Chondrocyte (in vitro differentiated cells): ENCODE measurements around the gene PGC. TPM values are rescaled to one million over a fixed set of nuclear protein-coding genes. Genes with fewer than 3 reads are reported as not detected.

Source experiments
- DNase-seq: peaks from one replicate; pipeline ENCODE4 v3.0.0; 2021; ENCODE audit warnings: mixed read lengths, low spot score
- H3K27ac Mint-ChIP-seq: one replicate; pipeline ENCODE4 v1.8.0; 2021; ENCODE audit warnings: mild to moderate bottlenecking, moderate library complexity, mixed read lengths; ENCODE audit not compliant: unreplicated experiment
- H3K27me3 Mint-ChIP-seq: 2 replicates; pipeline ENCODE4 v1.8.0; 2021; ENCODE audit warnings: low read depth, mixed read lengths
- H3K36me3 Mint-ChIP-seq: 2 replicates; pipeline ENCODE4 v1.8.0; 2021; ENCODE audit warnings: low read depth, mixed read lengths
- H3K4me1 Mint-ChIP-seq: 2 replicates; pipeline ENCODE4 v1.8.0; 2021; ENCODE audit warnings: low read depth, mild to moderate bottlenecking, mixed read lengths
- H3K4me3 Mint-ChIP-seq: one replicate; pipeline ENCODE4 v1.8.0; 2021; ENCODE audit warnings: mild to moderate bottlenecking, moderate library complexity, mixed read lengths; ENCODE audit not compliant: unreplicated experiment
- H3K9me3 Mint-ChIP-seq: 2 replicates; pipeline ENCODE4 v1.8.0; 2021; ENCODE audit warnings: low read depth, mixed read lengths
- total RNA-seq: library from RNA; stranded (reverse); gene quantifications from 3 replicates; pipeline ENCODE4 v1.2.1, GENCODE V29; 2021
- TF ChIP-seq, protein P1 (sequence below): fragments of 200-600 bp; sonication (generic); IDR thresholded peaks from 2 replicates; pipeline ENCODE4 v1.5.0; 2021; ENCODE audit warnings: antibody characterized with exemption, mild to moderate bottlenecking, moderate library complexity

Gene PGC
- total RNA-seq, 1 donor from 2014 or later: not detected

DNA sequence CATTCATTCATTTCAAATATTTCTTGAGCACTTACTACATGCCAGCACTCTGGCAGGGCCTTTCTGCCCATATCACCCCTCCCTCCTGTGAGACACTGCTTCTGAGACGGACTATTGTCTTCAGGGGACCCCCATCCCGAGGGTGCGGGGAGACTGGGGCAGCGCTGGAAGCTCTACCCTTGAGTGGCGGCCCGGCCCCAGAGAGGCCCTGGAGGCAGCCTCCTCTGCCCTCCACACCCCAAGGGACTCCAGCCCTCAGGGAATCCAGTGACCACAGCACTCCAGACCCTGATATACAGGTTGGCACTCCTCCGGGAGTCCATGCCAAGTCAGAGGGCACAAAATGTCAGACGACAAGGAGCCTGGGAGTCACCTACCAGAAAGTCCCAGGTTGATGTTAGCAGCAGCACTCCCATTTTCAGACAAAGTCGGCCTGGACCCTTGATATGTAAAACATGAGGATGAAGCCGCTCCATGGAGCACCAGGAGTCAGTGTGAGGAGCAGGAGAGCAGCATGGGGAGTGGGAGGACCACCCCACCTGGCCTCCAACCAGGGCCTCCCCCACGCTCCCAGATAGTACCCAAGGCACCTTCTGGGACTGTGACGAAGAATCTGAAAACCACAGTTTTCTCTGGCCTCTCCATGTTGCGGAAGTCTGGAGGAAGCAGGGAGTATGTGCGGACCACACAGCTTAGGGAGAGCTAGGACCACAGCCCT is 32.5 kb downstream of the PGC start:
- TF ChIP-seq, protein P1, sequence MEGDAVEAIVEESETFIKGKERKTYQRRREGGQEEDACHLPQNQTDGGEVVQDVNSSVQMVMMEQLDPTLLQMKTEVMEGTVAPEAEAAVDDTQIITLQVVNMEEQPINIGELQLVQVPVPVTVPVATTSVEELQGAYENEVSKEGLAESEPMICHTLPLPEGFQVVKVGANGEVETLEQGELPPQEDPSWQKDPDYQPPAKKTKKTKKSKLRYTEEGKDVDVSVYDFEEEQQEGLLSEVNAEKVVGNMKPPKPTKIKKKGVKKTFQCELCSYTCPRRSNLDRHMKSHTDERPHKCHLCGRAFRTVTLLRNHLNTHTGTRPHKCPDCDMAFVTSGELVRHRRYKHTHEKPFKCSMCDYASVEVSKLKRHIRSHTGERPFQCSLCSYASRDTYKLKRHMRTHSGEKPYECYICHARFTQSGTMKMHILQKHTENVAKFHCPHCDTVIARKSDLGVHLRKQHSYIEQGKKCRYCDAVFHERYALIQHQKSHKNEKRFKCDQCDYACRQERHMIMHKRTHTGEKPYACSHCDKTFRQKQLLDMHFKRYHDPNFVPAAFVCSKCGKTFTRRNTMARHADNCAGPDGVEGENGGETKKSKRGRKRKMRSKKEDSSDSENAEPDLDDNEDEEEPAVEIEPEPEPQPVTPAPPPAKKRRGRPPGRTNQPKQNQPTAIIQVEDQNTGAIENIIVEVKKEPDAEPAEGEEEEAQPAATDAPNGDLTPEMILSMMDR: no peak
- no peak for DNase-seq
- Mint-ChIP-seq H3K36me3 (peaks cover 1% of the 10 kb centered on the region), H3K4me3 (no peak overlapping the region), H3K9me3 (no peaks in the 10 kb centered on the region), H3K27me3 (no peaks in the 10 kb centered on the region), H3K4me1 (peaks cover 50% of the 10 kb centered on the region), H3K27ac (no peak overlapping the region)

DNA sequence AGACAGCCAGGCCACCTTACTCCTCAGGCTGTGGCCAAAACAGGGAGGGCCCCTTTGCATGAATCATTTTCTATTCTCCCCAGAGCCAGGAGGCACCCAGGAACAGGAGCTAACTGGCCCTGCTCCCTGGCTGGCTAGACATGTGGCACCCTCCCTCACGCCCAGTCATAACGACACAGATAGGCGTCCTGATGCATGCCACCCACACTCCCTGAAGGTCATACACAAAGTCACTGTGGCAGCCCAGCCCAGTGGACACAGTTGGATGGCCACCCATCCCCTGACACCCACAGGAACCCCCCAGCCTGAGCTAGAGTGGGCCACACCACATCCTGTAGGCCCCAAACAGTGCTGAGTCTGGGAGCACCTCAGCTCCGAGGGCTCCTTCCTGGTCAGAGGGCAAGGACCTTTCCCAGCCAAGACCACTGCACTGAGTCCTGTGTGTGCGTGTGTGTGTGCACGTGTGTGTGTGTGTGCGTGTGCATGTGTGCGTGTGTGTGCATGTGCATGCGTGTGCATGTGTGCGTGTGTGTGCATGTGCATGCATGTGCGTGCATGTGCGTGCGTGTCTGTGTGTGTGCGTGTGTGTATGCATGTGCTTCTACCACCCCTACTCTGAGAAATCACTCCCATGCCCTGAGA is 33.4 kb downstream of the PGC start:
- Mint-ChIP-seq H3K9me3 (no peaks in the 10 kb centered on the region), H3K4me1 (peaks cover 48% of the 10 kb centered on the region), H3K27ac (peak overlapping the region; percentile 80), H3K36me3 (peaks cover 1% of the 10 kb centered on the region), H3K4me3 (no peak overlapping the region), H3K27me3 (no peaks in the 10 kb centered on the region)
- DNase-seq: no peak
- TF ChIP-seq, protein P1: no peak

DNA sequence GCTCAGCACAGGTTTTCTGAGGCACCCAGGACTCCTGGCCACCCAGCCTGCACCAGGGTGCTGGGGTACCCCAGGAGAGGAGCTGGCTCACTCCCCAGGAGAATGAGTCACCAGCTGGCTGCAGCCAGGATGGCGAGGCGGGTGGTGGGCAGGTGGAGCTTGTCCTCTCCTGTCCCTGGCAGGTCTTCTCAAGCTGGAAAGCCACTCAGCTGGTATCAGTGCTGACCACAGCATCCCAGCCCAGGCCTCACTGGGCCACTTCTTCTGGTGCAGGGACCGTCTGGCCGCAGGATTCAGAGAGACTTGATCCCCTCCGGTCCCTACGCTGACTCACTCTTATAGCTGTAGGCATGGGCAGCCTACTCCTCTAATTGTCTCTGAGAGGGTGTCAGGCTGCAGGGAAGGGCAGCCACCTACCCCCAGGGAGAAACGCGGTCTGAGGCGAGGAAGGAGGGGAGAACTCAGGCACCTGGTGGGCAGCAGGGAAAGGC is 34.0 kb downstream of the PGC start:
- TF ChIP-seq, protein P1: no peak
- no peak for DNase-seq

DNA sequence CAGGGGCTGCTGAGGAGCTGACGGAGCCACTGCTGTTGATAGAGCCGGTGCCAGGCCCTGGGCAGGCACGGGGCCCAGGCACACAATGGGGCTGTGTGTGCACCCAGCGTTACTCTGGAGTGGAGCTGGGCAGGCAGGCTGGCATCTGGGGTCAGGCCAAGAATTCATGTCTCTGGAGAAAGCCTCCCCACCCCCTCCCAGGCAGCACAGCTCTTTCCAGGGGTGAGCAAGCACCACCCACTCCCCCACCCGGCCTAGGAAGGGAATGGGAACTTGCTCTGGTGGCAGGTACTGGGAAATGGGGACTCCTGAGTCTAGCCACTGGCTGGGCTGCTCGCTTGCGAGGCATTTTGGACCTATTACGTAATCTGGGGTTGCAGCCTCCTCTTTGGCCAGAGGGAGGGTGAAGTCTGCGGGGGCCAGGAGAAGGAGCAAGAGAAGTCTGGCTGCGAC is 34.5 kb downstream of the PGC start:
- H3K36me3 Mint-ChIP-seq: peaks cover 1% of the 10 kb centered on the region
- H3K4me3 Mint-ChIP-seq: no peak overlapping the region
- no peak for DNase-seq
- peak overlapping the region; percentile 61 for H3K27ac Mint-ChIP-seq
- peaks cover 44% of the 10 kb centered on the region for H3K4me1 Mint-ChIP-seq
- no peaks in the 10 kb centered on the region for H3K9me3 Mint-ChIP-seq
- H3K27me3 Mint-ChIP-seq: no peaks in the 10 kb centered on the region
- TF ChIP-seq, protein P1: no peak

More for the DNA sequence above, 34.0 kb downstream of the PGC start:
- H3K27me3 Mint-ChIP-seq: no peaks in the 10 kb centered on the region
- H3K4me3 Mint-ChIP-seq: no peak overlapping the region
- H3K27ac Mint-ChIP-seq: peak overlapping the region; percentile 80
- peaks cover 1% of the 10 kb centered on the region for H3K36me3 Mint-ChIP-seq
- peaks cover 44% of the 10 kb centered on the region for H3K4me1 Mint-ChIP-seq
- H3K9me3 Mint-ChIP-seq: no peaks in the 10 kb centered on the region

DNA sequence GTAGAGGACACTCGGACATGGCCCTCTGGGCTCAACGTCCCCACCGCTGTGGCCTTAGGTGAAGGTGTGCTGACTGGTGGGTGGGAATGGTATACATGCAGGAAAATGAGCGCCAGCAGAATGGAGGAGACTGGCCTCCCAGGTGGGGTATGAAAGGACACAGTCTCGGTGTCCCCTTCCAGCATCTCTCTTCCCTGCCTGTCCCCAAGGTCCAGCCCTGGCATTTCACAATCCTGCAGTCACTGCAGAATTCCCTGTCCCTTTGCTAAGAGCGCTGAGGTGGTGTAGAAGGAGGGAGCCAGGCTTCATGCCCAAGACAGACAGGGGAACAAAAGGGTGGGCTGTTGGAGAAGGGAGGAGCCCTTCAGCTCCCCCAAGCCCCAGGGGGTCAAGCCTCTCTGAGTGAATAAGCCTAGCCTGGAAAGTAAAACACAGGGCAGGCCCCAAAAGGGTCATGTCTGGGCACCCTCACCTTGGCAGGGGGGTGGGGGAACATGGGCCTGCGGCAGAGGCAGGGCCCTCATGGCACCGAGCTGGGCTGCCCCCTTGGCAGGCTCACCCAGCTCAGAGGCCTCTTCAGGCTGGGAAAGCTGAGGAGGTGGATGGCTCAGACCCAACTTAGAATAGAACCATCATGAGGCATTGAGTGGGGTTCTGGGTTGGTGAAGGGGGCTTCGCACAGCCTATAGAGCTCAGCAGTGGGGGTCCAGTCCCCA is 35.7 kb downstream of the PGC start:
- Mint-ChIP-seq H3K27ac (no peak overlapping the region), H3K4me1 (peaks cover 42% of the 10 kb centered on the region), H3K36me3 (peaks cover 1% of the 10 kb centered on the region), H3K4me3 (no peak overlapping the region), H3K27me3 (no peaks in the 10 kb centered on the region), H3K9me3 (no peaks in the 10 kb centered on the region)
- TF ChIP-seq, protein P1: no peak
- no peak for DNase-seq
